GOT3 (cell line): ENCODE measurements around the gene PCDH15.
"Not testable (repeated sequence)": the region's sequence is repeated elsewhere in the genome, so short reads cannot be mapped to it uniquely, and the experiment has no call there.

Experiments
- DNase-seq: peaks from one replicate; lab custom pipeline; 2025; ENCODE audit warnings: mixed read lengths; lab: John Stamatoyannopoulos, UW

Gene PCDH15

DNA sequence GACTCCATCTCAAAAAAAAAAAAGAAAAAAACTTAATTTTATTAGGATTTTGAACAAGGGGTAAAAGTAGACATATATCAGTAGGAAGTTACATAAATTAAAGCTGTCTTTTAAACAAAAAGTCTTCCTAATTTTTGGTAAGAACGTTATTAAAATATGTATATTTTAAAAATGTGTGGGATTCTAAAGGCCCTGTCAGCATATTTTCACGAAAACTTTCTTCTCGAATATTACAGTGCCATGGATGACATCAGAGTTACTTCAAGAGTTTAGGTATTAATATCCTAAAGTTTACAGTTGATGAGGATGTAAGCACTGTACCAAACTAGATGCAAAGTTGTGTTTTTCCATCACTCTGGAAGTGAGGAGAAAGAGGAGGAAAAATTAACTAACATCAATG lies 820.8 kb downstream of the PCDH15 start:
- no peak for DNase-seq

DNA sequence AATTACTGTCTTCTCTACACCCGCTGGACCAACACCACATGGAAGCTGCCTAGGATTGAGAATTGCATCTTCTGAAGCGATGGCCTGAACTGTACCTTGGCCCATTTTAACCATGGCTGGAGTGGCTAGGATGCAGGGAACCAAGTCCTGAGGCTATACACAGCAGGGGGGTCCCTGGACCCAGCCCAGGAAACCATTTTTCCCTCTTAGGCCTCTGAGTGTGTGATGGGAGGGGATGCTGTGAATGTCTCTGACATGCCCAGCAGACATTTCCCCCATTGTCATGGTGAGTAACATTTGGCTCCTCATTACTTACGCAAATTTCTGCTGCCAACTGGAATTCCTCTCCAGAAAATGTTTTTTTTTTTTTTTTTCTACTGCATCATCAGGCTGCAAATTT lies 822.7 kb downstream of the PCDH15 start:
- DNase-seq: no peak

DNA sequence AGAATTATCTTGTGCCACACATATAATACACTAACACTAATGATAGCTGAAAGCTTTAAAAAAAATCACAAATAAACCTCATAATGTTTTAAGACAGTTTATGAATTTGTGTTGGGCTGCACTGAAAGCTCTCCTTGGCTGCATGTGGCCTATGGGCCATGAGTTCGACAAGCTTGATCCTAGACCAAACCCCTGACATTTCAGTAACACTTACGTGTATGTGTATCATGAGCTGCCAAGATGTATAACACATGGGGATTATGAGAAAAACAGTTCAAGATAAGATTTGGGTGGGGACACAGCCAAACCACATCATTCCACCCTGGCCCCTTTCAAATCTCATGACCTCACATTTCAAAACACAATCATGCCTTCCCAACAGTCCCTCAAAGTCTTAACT lies 823.8 kb downstream of the PCDH15 start:
- DNase-seq: no peak

DNA sequence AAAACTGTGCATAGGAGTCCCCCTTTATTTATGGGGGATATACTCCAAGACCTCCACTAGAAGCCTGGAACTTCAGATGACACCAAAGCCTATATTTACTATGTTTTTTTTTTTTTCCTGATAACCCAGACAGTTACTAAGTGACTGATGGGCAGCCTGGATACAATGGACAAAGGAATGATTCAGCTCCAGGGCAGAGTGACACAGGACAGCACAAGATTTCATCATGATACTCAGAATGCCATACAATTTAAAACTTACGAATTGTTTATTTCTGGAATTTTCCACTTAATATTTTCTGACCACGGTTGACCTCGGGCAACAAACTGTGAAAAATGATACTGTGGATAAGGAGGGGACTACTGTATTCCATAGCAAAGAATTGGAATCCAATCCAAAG lies 843.6 kb downstream of the PCDH15 start:
- no peak for DNase-seq

DNA sequence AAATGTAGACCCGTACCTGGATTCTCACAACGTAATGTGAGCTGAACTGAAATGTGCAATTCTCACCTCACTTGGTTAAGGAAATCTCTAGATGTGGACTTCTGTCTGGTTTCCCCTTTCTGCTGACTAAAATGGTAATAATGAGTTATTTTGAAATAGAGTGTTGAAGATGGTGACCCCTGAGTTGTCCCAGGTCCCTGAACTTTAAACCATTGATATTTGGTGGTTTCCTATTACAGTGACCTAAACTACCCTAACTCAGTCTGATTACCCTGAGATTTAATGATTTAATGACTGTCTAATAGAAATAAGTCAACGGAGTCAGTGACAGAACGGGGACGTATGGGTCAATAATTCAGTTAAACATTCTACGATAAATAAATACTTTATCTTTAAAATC lies 845.9 kb downstream of the PCDH15 start:
- no peak for DNase-seq

DNA sequence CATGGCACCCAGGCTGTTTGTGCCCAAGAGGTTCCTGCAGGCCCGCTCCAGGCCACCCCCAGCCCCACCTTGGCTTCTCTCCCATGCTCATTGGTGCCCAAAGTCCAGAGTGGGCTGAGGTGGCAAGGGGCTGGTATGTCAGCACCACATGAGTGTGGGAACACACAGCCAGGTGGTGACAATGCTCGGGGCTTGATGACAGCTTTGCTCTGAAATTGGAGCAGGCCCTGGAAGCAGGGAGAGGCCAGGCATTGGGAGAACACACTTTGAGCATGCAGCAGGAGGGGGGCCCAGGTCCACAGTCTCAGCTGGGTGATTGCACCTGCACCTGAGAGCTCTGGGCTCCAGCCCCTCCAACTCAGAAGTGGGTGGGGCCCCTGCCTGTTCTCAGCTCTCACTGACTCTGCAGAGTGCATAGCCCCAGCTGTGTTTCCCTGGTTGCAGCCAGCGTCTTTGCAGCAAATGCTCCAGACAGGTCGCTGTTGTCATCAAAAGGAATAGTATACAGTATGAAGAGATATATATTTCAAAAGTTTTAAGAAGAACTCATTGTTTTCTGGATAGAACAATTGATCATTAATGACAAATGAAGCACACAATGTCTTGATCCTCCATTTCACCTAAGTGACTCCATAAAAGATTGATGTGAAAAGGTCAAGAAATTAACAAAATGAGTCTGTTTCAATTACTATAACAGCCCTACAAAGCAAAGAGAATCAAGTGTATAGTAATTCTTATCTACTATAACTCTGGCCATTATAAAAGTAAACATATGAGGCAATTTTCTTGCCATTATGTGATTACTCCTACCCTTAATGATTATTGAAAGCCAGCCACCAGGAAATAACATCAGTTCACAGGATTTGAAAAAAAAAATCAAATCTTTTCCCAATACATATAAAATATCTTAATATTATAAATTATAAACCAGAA lies 848.1 kb downstream of the PCDH15 start:
- DNase-seq: no peak

DNA sequence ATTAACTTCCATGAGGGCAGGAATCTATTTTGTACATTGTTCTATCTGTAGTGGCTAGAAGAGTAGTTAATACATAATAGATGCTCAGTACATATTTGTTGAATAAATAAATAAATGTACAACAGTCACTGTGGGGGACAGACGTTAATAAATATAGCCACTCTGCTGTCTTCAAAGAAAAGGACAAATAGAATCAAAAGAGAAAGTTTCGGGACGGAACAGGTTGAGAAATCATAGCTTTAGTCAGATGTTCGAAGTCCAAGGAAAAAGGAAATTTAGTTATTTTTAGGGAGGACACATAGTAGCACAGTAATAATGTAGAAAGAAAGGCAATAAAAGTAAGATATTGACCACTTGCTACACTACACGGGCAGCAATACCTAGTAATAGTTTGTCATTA lies 861.4 kb downstream of the PCDH15 start:
- DNase-seq: no peak

DNA sequence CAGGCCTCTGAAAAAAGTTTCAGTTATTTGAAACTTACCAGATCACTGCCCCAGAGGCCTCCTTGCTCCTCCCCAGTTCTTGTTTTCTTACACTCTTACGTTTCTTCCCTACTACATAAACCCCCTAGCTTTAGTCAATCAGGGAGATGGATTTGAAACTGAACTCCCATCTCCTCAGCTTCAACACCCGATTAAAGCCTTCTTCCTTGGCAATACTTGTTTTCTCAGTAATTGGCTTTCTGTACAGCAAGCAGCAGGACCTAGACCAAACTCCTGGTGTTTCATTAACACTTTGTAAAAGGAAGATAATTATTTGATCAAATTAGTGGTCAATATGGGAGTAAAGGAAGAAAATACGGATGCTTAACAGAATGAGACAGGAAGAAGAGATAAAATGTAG lies 870.4 kb downstream of the PCDH15 start:
- no peak for DNase-seq

DNA sequence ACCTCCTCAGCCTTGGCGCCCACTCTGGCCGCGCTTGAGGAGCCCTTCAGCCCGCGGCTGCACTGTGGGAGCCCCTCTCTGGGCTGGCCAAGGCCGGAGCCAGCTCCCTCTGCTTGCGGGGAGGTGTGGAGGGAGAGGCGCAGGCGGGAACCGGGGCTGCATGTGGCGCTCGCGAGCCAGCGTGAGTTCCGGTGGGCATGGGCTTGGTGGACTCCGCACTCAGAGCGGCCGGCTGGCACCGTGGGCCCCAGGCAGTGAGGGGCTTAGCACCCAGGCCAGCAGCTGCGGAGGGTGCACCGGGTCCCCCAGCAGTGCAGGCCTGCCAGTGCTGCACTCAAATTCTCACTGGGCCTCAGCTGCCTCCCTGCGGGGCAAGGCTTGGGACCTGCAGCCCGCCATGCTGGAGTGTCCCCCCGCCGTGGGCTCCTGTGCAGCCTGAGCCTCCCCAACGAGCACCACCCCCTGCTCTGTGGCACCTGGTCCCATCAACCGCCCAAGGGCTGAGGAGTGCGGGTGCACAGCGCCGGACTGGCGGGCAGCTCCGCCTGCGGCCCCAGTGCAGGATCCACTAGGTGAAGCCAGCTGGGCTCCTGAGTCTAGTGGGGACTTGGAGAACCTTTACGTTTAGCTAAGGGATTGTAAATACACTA lies 876.9 kb downstream of the PCDH15 start:
- not testable (repeated sequence) for DNase-seq

DNA sequence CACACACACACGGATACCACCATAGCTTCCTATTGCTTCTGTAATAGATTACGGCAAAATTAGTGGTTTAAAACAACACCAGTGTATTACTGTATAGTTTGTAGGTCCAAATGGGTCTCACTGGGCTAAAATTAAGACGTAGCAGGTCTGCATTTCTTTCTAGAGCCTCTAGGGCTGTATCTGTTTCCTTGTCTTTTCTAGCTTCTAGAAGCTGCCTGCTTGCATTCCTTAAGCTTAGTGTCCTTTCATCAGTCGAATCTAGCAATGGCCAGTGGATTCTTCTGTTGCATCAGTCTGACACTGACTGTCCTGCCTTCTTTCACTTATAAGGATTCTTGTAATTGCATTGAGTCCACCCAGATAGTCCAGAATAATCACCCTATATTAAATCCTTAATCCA lies 882.3 kb downstream of the PCDH15 start:
- no peak for DNase-seq

DNA sequence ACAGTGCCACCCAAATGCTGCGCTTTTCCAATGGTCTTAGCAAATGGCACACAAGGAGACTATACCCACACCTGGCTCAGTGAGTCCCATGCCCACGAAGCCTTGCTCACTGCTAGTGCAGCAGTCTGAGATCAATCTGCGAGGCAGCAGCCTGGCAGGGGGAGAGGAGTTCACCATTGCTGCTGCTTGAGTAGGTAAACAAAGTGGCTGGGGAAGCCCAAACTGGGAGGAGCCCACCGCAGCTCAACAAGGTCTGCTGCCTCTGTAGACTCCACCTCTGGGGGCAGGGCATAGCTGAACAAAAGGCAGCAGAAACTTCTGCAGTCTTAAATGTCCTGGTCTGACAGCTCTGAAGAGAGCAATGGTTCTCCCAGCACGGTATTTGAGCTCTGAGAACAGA lies 891.2 kb downstream of the PCDH15 start:
- no peak for DNase-seq

DNA sequence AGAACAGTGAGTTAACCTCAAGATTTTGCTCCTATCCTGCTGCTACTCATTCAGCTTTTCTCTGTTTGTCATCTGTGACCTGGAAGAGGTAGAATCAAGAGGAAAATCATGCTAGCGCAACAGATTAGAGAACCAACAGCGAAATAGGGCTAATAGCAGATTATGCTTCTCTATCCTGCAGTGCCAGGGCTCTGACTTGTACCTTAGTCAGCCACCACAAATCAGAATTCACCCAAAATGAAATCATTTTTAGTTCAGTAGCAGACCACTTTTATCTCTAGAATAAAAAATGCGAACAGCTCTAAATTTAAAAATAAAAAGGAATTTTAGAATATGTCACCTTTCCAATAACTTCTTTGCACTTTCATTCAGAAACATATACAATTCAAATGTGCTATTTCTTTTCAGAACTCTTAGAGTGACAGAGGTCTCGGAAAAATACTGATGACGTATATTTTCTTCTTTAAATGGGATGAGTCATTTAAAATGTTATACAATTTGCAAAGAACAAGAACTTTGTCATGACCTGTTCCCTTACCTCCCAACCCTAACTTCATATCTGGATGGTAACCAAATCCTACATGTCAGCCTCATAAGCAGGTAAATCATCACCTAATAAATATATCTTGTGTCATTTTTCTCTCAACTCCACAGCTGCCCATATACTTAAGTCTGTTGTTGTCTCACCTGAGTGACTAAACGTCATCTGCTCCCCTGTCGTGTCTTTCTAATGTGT lies 896.4 kb downstream of the PCDH15 start:
- no peak for DNase-seq

DNA sequence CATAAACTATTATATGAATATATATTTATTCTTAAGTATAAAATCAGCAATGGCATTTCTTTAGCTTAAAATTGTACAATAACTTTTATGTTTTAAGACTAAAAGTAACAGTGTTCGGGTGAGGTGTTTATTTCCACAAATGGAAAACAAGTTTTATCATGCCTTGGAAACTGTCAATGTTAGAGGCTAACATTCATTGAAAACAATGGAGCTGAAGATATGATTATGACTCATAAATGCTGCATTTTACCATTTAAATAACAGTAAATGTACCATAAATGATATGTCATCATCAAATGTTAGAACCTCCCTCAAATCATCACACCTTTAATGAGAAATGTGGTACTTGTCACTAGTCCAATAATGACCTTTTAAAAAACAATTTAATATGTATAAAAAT lies 897.3 kb downstream of the PCDH15 start:
- DNase-seq: no peak

DNA sequence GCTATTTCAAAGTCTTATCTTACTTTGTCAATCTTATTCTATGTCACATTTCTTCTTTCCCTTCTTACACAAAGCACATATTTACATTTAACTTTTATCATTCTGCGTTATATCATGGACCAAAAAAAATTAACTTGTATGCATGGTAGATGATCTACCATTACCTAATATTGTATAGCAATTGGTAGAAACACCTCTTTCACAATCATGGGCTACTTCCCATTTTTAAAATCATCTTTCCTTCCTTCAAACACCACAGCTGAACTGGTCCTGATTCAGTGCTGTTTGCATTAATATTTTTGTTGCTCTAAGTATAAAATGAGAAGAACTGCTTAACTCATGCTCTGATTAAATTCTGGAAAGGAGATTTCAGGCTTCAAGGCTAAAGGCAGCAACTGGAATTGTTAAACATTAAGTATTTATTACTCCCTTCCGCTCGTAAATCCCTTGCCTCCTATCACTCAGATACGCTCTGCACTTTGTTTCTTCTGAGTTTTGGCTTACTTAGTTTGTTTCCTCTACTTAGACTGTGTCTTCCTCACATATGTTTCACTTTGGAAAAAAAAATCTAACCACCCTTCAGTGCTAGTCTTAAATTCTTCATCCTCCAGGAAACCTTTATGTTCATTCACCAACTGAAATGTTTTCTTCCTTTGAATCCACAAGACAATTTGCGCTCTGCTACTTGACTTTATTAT lies 901.4 kb downstream of the PCDH15 start:
- DNase-seq: no peak

DNA sequence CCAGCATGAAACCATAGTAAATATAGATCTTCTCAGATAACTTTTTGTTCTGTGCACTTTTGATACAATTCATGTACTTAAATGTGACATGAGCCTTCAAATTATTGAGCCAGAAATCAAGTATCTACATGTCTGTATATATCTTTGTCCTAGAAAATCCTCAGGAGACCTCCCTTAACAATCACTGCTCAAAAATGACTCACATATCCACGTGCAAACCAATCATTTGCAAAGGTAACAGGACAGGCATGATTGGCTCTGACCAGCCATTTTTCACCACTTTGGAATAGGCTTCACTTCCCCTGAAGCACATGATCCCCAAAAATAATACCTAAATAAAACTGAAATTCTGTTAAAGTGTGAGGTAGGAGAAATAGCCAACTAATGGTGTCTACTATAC lies 902.5 kb downstream of the PCDH15 start:
- DNase-seq: no peak

DNA sequence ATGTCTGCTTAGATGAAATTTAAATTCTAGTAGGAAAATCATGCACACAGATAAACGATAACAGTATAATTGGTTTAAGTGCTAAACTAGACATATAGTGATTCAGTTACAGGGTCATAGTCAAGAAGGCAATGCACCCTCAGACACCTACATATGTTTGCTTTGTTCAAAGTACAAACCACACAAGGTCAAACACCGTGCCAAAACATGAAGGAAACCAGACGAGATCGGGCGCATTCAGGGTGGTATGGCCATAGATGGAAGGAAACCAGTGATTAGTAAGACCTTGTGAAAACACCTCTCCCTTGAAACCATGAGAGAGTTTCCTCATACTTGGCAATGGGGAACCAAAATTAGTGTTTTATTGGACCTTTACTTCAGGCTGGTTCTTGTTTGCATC lies 906.9 kb downstream of the PCDH15 start:
- DNase-seq: no peak

DNA sequence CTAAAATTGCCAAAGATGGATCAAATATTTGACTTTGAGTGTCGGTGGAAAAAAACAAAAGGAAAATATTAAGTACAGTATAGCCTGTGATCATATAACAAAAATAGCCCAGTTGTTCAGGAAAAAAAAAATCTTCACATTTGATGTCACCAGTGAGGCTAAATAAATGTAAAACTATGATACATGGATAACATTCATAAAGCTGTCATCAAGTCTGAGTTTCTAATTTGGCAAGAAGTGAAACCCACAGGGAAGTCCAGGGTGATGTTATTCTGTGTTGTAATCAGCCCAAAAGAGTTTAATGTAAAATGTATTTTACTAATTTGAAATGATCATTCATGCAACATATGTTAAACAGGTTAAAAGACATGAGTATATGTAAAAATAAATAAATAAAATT lies 908.0 kb downstream of the PCDH15 start:
- no peak for DNase-seq

DNA sequence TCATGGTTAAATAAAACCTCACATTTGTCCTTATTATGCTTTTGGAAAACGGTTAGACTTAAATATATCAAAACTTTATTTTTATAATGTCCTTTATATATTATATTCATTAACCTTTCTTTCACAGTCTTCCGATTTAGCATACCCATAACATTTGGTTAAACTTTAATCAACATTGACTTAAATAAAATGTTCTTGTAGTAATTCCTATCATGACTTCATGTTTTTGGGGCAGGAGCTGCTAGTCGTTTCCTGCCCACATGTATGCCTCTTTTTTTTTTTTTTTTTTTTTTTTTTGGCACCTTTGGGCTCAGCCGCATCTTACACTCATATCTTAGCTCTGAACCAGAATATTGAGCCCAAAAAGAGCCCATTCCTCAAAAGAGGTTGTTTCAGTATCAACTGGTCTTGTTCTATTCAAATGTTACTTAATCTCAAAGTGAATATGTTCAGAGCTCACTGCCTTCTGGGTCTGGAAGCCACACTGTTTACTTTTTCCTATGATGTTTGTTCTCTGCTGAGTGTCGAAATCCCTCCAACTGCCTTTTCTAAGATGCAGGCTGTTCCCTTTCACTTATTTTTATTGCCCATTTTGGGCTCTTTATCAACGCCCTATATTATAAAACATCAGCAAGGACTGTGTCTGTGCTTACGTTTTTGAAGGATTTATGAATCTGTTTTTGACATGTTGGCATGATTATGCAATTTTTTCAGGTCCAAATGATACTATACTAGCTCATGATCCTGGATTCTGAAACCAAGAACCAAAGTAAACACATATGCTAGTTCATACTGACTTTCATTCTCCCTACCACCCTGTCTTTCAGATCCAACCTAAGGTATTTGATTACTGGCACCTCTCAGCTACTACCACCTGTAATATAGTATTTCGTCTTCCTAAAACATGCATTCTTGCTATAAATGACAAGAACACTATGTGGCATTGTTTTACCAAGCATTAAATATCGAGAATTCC lies 914.4 kb downstream of the PCDH15 start:
- no peak for DNase-seq

DNA sequence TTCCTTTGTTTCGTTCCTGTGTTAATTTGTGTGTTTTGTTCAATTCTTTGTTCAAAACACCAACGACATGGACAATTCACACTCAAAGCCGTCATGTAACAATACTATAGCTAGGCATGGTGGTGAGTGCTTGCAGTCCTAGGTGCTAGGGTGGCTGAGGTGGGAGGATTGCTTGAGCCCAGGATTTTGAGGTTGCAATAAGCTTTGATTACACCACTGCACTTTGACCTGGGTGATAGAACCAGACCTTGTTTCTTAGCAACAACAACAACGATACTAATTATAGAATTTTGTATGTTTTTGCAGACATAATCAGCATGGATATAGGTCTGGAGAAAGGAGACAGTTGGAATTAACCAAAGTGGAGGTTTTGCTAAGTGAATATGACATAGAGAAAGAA lies 936.2 kb downstream of the PCDH15 start:
- no peak for DNase-seq

DNA sequence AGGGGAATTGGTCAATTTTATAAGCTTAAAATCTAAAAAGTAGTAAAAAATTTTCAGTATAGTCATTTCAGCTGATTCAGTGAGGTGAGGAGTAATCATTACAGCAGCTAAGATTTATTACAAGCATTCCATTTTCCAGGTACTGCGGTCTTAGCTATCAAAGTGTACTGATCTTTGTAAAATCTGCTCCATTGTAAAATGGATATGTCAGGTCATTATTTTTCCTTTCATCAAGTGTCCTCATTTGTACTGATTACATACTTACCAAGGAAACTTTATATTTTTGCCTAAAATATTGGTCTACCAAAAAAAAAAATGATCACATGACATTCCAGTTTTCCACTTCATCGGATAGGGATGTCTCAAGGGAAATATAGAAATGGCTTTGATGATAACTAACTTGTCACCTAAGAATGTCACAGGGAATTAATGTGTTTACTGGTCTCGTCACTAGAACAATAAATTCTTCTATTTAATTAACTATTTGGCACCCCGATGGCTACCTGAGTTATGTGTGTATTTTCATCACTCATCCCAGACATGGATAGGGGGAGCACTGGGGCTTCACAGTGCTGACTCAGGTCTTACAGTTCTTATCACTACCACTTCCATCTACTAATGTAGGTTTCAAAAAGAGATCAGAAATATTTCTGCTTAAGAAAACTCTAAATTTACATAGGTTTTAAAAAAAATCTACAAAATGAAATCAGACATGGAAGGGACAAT lies 948.4 kb downstream of the PCDH15 start:
- no peak for DNase-seq
